NCI-H774 (cell line): ENCODE measurements around the gene KRTAP4-11.
"Not testable (repeated sequence)": the region's sequence is repeated elsewhere in the genome, so short reads cannot be mapped to it uniquely, and the experiment has no call there.

Experiments used
- DNase-seq: peaks from one replicate; lab custom pipeline; 2025; lab: John Stamatoyannopoulos, UW

Gene KRTAP4-11

DNA sequence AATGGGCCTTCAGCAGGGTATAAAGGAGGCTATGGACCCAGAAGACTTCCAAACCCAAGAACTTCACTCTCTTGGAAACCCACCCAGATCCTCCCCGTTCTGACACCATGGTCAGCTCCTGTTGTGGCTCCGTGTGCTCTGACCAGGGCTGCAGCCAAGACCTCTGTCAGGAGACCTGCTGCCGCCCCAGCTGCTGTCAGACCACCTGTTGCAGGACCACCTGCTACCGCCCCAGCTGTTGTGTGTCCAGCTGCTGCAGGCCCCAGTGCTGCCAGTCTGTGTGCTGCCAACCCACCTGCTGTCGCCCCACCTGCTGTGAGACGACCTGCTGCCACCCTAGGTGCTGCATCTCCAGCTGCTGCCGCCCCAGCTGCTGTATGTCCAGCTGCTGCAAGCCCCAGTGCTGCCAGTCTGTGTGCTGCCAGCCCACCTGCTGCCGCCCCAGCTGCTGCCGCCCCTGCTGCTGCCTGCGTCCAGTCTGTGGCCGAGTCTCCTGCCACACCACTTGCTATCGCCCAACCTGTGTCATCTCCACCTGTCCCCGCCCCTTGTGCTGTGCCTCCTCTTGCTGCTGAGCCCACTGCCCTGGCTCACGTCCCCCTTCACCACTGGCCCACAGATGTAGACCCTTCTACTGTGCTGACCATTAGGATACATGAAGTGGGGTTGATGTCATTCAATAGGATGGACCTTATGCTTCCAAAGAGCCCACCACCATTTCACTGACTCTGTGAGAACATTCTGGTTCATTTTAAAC, 33.9 kb downstream of the KRTAP4-11 start, which contains the start of gene KRTAP4-7:
TSS of gene KRTAP4-7 (plus strand) at position 51 of the 757 bp plus-strand sequence. CDS start at position 108, 57 bp downstream.
- DNase-seq, result not testable (repeated sequence)

DNA sequence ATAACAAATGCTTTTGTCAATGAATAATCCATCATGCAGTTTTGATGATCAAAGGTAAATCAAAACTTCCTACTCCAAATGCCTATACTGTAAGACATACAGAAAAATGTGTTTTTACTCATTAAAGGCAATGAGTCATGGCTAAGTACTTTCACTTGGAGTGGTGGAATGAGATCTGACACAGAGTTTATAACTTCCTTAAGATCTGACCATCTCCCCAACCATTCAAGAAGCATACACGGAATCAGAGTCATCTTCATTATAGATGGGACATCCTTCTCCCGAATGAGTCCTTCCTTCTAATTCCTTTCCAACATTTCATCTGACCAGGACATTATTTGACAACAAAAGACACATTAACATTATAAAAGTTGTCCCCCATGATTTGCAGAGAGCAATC, 34.7 kb downstream of the KRTAP4-11 start:
- DNase-seq, result not testable (repeated sequence)

DNA sequence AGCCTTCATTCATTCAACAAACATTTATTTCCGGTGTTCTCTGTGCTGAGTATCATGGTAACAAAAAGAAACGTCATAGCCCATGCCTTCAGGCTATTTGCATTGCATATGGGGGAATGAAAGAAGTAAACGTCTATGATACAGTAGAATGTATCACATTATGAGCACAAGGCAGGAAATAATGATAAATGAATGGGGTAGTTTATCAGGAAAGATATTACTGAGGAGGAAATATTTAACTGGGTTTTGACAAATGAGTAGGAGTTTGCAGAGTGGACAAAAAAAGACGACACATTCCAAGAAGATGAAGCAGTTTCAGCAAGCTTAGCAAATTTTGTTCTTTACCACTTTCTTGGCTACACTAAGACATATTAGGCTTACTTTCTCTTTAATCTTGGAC, 35.5 kb downstream of the KRTAP4-11 start:
- no peak for DNase-seq

DNA sequence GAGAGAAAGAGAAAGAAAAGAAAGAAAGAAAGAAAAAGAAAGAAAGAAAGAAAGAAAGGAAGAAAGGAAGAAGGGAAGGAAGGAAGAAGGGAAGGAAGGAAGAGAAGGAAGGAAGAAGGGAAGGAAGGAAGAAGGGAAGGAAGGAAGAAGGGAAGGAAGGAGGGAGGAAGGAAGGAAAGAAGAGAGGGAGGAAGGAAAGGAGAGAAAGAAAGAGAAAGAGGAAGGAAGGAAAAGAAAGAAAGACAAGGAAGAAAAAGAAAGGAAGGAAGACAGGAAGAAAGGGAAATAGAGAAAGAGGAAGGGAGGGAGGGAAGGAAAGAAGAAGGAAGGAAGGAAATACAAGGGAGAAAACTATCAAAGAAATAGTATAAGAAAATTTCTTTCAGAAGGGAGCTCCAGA, 41.4 kb downstream of the KRTAP4-11 start:
- DNase-seq, result no peak

DNA sequence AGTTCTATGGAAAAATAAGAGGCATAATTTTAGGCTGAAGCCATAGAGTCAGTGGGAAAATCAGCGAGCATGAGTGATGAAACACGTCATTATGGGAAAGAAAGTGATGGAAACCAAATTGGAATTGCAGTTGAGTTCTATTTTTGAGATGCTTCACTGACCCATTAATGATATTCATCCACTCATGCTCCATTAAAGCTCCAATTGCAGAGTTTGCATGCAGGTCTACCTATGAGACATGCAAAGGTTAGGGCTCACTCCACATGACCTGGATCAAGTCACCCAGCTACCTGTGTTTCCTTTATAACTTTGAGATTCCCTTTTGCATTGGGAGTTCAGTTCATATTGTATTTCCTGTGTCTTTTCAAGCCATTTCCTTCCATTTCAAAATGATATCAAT, 44.5 kb downstream of the KRTAP4-11 start:
- no peak for DNase-seq

DNA sequence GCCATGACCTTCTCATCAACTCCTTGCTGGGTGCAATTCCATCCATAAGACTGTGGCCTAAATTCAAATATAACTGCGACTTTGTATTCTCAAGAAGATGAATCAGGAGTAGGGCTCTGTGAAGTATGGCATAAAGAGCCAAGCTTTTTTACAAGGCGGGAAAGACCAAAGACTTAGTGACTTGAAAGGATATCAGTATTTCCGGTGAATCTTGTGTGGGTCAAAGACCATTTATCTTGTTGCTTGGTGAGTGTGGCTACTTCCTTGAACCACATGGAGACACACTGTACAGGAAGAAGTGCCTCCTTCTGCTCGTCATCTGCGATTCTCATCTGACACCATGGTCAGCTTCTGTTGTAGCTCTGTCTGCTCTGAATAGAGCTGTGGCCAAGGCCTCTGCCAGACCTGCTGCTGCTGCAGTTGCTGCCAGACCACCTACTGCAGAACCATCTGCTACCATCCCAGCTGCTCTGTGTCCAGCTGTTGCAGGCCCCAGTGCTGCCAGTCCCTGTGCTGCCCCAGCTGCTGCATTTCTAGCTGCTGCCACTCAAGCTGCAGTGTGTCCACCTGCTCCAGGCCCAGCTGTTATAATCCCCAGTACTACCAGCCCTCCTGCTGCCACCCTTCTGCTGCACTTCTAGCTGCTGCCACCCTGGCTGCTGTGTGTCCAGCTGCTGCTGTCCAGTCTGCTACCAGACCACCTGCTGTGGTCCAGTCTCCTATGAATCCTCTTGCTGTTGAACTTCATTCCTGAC, 46.4 kb downstream of the KRTAP4-11 start:
- DNase-seq, result peak; percentile 63

DNA sequence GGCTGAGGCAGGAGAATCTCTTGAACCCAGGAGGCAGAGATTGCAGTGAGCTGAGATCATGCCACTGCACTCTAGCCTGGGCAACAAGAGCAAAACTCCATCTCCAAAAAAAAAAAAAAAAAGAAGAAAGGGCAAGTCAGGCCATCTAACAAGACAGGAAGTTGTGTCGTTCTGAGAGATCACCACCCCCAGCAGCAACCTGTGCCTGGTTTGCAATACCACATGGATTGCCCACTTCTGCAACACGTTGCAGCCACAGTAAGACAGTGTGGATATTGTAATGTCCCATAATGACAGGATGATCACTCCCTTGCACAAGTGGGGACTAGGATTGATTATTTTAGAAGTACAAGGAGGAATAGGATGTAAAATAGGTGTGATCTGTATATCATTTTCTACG, 49.1 kb downstream of the KRTAP4-11 start:
- no peak for DNase-seq

DNA sequence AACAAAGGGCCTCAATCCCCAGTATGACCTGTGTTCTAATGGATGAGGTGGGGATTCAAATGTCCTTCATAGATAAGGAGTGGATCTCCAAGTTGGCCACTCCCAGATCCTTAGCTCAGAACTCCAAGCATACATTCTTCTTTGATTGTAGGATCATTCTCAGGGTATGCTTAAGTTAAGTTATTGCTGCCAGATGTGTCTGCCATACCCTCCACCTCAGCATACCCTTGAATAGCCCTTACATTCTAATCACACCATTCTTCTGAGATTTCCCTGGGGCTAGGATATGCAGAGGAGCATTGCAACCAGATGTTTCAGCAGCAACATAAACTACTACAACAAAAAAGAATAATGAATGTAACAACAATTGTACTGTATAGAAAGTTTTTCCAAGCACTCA, 50.9 kb downstream of the KRTAP4-11 start:
- no peak for DNase-seq
